Ascending aorta (tissue), 2 donors: ENCODE results near the gene TGM5. TPM values are rescaled to one million over a fixed set of nuclear protein-coding genes. Genes with fewer than 3 reads are reported as not detected.

Experiments used
- DNase-seq, 2 donors: peaks; one replicate each; pipeline ENCODE4 v3.0.0-alpha.2; 2019; ENCODE audit warnings: low spot score in 2 of 2
- H3K27ac ChIP-seq, 2 donors: fragments of 200-600 bp; sonication (generic); one replicate each; pipeline ENCODE4 v1.5.1; 2016 to 2017; ENCODE audit warnings: mild to moderate bottlenecking in 1 of 2
- H3K27me3 ChIP-seq: fragments of 200-600 bp; sonication (generic); one replicate; pipeline ENCODE4 v1.5.1; 2017
- H3K36me3 ChIP-seq, 2 donors: fragments of 200-600 bp; sonication (generic); one replicate each; pipeline ENCODE4 v1.5.1; 2016
- H3K4me1 ChIP-seq, 2 donors: fragments of 200-600 bp; sonication (generic); one replicate each; pipeline ENCODE4 v1.5.1; 2016 to 2017; ENCODE audit warnings: mild to moderate bottlenecking in 1 of 2
- H3K4me3 ChIP-seq, 2 donors: fragments of 200-600 bp; sonication (generic); one replicate each; pipeline ENCODE4 v1.5.1; 2016 to 2017; ENCODE audit warnings: mild to moderate bottlenecking in 1 of 2
- H3K9me3 ChIP-seq, 2 donors: fragments of 200-600 bp; sonication (generic); one replicate each; pipeline ENCODE4 v1.5.1; 2016
- intact Hi-C: fragments of 100-400 bp; cut with DNase I; formaldehyde crosslinking; loops from one replicate; pipeline ENCODE4 v1.15.1; 2023
- total RNA-seq: library from RNA; depleted of rRNA; stranded (reverse); fragments of >200 nt; gene quantifications from one replicate; pipeline ENCODE4 v1.1.0, GENCODE V29; 2016
- TF ChIP-seq, protein P1 (sequence below), 3 experiments: fragments of 200-600 bp in 2 of 3; fragments of 450-650 bp in 1 of 3; sonication (generic) in 2 of 3; IDR thresholded peaks; one replicate each; pipeline ENCODE4 v1.5.1; 2016 to 2019; ENCODE audit warnings: antibody characterized with exemption in 3 of 3, mild to moderate bottlenecking in 1 of 3, moderate library complexity in 1 of 3

TGM5 gene
- total RNA-seq, 1 donor from 2014 or later: not detected

DNA sequence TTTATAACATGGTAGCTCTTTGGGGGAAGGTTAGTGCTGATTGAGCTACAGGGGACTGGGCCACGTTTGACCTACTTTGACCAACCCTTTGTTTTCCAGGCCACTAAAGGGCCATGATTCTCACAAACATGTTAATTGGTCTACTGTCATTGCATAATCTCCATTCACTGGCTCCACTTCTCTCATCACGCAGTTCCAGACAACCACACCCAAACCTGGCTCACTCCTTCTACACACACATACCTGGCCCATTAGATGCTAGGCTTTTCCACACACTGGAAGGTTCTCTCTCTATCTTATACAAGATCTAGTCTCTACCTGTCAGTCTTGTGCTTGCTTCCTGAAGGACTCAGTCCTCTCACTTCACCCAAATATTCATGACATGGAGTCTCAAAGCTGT is 15.9 kb downstream of the TGM5 start:
- no peak overlapping the region for H3K27ac ChIP-seq
- no peaks in the 10 kb centered on the region for H3K9me3 ChIP-seq
- intact Hi-C loops: no loop called here
- TF ChIP-seq, protein P1, sequence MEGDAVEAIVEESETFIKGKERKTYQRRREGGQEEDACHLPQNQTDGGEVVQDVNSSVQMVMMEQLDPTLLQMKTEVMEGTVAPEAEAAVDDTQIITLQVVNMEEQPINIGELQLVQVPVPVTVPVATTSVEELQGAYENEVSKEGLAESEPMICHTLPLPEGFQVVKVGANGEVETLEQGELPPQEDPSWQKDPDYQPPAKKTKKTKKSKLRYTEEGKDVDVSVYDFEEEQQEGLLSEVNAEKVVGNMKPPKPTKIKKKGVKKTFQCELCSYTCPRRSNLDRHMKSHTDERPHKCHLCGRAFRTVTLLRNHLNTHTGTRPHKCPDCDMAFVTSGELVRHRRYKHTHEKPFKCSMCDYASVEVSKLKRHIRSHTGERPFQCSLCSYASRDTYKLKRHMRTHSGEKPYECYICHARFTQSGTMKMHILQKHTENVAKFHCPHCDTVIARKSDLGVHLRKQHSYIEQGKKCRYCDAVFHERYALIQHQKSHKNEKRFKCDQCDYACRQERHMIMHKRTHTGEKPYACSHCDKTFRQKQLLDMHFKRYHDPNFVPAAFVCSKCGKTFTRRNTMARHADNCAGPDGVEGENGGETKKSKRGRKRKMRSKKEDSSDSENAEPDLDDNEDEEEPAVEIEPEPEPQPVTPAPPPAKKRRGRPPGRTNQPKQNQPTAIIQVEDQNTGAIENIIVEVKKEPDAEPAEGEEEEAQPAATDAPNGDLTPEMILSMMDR (IDR thresholded peaks at IDR 0.05): no peak
- no peaks in the 10 kb centered on the region for H3K27me3 ChIP-seq
- H3K4me3 ChIP-seq: no peak overlapping the region
- no peaks in the 10 kb centered on the region for H3K36me3 ChIP-seq
- peak in 1 of 2 donors; percentile 27 for DNase-seq
- H3K4me1 ChIP-seq: no peaks in the 10 kb centered on the region

DNA sequence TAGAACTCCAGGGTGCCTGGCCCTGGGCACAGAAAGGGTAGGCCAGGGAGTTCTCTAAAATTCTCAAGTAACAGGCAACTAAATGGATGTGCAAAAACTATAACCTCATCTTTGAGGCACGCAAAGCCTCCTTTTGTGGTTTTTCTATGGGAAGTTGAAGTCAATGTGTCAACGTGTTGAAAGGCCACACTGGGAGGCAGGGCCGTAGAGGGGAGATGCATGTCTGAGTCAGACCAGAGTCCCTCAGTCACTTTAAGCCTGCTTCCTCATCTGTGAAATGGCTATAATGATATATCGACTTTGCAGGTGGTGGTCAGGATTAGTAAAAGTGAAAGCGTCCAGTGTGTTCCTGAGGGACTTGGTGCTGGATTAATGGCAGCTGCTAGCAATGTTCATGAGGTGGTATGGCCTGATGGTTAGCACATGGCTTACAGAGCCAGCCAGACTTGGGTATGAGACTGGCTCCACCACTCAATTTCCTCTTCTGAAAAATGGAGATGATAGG is 17.0 kb downstream of the TGM5 start:
- H3K4me3 ChIP-seq: no peak overlapping the region
- H3K4me1 ChIP-seq: no peaks in the 10 kb centered on the region
- intact Hi-C loops: no loop called here
- DNase-seq: peak in 1 of 2 donors; percentile 47
- no peaks in the 10 kb centered on the region for H3K36me3 ChIP-seq
- TF ChIP-seq, protein P1 (IDR thresholded peaks at IDR 0.05): no peak
- no peak overlapping the region for H3K27ac ChIP-seq
- no peaks in the 10 kb centered on the region for H3K9me3 ChIP-seq
- H3K27me3 ChIP-seq: no peaks in the 10 kb centered on the region

DNA sequence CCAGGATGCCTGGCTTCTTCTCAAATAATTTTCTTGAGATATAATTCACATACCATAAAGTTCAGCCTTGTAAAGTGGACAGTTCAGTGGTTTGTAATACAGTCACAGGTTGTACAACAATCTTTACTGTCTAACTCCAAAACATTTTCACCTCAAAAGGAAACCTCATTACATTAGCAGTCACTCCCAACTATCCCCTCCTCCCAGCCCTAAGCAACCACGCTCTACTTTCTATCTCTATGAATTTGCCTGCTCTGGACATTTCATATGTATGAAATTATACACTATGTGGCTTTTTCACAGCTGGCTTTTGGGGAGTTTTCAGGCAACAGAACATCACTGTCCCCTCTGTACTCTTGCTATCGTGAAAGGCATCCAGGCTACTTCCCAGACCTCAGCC is 17.5 kb downstream of the TGM5 start:
- TF ChIP-seq, protein P1 (IDR thresholded peaks at IDR 0.05): no peak
- peak in 1 of 2 donors; percentile 11 for DNase-seq
- Histone ChIP-seq H3K4me1 (no peaks in the 10 kb centered on the region), H3K4me3 (no peak overlapping the region), H3K9me3 (no peaks in the 10 kb centered on the region), H3K27ac (no peak overlapping the region), H3K36me3 (no peaks in the 10 kb centered on the region), H3K27me3 (no peaks in the 10 kb centered on the region)
- intact Hi-C loops: no loop called here

DNA sequence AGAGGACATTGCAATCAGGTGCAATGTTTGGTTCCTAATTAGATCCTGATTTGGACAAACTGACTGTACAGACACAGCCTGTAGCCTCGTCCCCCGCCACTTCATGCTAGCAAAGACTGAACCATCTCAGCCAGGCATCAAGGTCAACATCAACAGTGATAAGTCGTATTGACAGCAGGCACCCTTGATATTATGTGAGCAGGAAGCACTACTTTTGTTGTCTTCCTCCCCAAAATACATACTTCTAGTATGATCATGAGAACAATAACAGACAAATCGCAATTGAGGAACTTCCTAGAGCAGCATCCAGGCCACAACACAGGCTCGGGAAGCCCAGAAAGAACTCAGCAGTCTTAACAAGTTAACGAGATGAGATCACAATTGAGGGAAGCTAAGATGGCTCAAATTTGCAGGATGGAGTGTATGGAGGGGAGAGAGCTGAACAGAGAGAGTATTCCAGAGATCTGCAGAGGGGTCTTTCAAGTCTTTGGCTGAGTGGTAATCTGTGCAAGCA is 20.4 kb downstream of the TGM5 start:
- no peaks in the 10 kb centered on the region for H3K27me3 ChIP-seq
- peak in 1 of 2 donors; percentile 18 for DNase-seq
- TF ChIP-seq, protein P1 (IDR thresholded peaks at IDR 0.05): no peak
- no peaks in the 10 kb centered on the region for H3K36me3 ChIP-seq
- no peak overlapping the region for H3K4me3 ChIP-seq
- H3K9me3 ChIP-seq: no peaks in the 10 kb centered on the region
- intact Hi-C loops: no loop called here
- H3K4me1 ChIP-seq: peaks cover 0 to 5% of the 10 kb centered on the region in 2 donors
- no peak overlapping the region for H3K27ac ChIP-seq

DNA sequence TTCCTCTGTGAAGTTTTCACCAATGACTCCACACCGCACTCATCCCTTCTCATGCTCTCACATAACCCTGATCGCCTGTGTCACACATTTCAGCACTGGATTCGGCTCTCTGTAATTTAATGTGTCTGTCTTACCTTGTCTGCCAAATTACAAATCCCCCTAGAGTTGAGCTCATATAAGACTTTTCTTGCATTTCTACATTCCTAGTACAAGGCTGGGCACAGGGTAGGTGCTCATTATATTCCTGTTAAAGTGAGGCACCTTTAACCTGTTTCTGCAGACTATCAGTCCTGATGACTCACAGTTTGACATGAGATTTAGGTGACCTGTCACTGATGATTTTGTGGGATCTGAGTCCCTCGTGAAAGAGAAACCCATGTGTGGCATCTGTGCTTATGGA is 22.6 kb downstream of the TGM5 start:
- Histone ChIP-seq H3K27me3 (no peaks in the 10 kb centered on the region), H3K9me3 (no peaks in the 10 kb centered on the region), H3K4me3 (no peak overlapping the region), H3K27ac (no peak overlapping the region), H3K36me3 (no peaks in the 10 kb centered on the region), H3K4me1 (peaks cover 0 to 11% of the 10 kb centered on the region in 2 donors)
- TF ChIP-seq, protein P1 (IDR thresholded peaks at IDR 0.05): no peak
- intact Hi-C loops: no loop called here
- peak in 1 of 2 donors; percentile 9 for DNase-seq
